ENCODE data around the gene CBX2.

CBX2 gene

GRCh38 chr17:79737922-79738578 is 39.9 kb upstream of the CBX2 start:
- no peak overlapping the region for H3K27ac ChIP-seq (ENCODE audit: low read length)
- no peaks in the 10 kb centered on the region for H3K9me3 ChIP-seq (ENCODE audit: insufficient read depth, low read length, severe bottlenecking)
- no peak overlapping the region for H3K4me3 ChIP-seq (ENCODE audit: low read depth in 1 of 2, low read length in 2 of 2)
- TF ChIP-seq CTCF (IDR thresholded peaks at IDR 0.05; ENCODE audit: borderline replicate concordance, extremely low read depth, low read length, poor library complexity, severe bottlenecking) (no peak), EZH2 (IDR thresholded peaks at IDR 0.05; ENCODE audit: borderline replicate concordance, low read depth, low read length, severe bottlenecking) (no peak)
- H3K4me2 ChIP-seq (ENCODE audit: insufficient read depth, low read length) = no peak overlapping the region
- no peaks in the 10 kb centered on the region for H3K79me2 ChIP-seq (ENCODE audit: insufficient read depth, low read length)
- H4K20me1 ChIP-seq (ENCODE audit: insufficient read depth, low read length) = 0 out of 2 replicates have a peak, but pooled peaks cover 2% of the 10 kb centered on the region
- H3K36me3 ChIP-seq (ENCODE audit: insufficient read depth, low read length) = no peaks in the 10 kb centered on the region
- H3K9ac ChIP-seq (ENCODE audit: low read depth, low read length) = no peak overlapping the region
- no peak for ATAC-seq (ENCODE audit: insufficient read depth, low read depth)
- H2AFZ ChIP-seq (ENCODE audit: low read depth, low read length) = no peak overlapping the region
- peaks cover 25% of the 10 kb centered on the region for H3K27me3 ChIP-seq (ENCODE audit: insufficient read depth, low read length, poor library complexity)
- peaks cover 13% of the 10 kb centered on the region for H3K4me1 ChIP-seq (ENCODE audit: insufficient read depth, low read length)
- DNase-seq = no peak

GRCh38 chr17:79738643-79739042 is 39.3 kb upstream of the CBX2 start:
- DNase-seq (no peak), ATAC-seq (ENCODE audit: insufficient read depth, low read depth) (no peak)
- Histone ChIP-seq H3K79me2 (ENCODE audit: insufficient read depth, low read length) (no peaks in the 10 kb centered on the region), H3K9me3 (ENCODE audit: insufficient read depth, low read length, severe bottlenecking) (no peaks in the 10 kb centered on the region), H3K4me1 (ENCODE audit: insufficient read depth, low read length) (peaks cover 13% of the 10 kb centered on the region), H3K9ac (ENCODE audit: low read depth, low read length) (no peak overlapping the region), H3K27me3 (ENCODE audit: insufficient read depth, low read length, poor library complexity) (peaks cover 25% of the 10 kb centered on the region), H3K27ac (ENCODE audit: low read length) (no peak overlapping the region), H3K4me3 (ENCODE audit: low read depth in 1 of 2, low read length in 2 of 2) (no peak overlapping the region), H2AFZ (ENCODE audit: low read depth, low read length) (no peak overlapping the region), H3K36me3 (ENCODE audit: insufficient read depth, low read length) (no peaks in the 10 kb centered on the region), H3K4me2 (ENCODE audit: insufficient read depth, low read length) (no peak overlapping the region), H4K20me1 (ENCODE audit: insufficient read depth, low read length) (no peaks in the 10 kb centered on the region)
- TF ChIP-seq EZH2 (IDR thresholded peaks at IDR 0.05; ENCODE audit: borderline replicate concordance, low read depth, low read length, severe bottlenecking) (no peak), CTCF (IDR thresholded peaks at IDR 0.05; ENCODE audit: borderline replicate concordance, extremely low read depth, low read length, poor library complexity, severe bottlenecking) (no peak)

- Histone ChIP-seq H3K4me3 (ENCODE audit: low read depth in 1 of 2, low read length in 2 of 2) (no peak overlapping the region), H3K27ac (ENCODE audit: low read length) (no peak overlapping the region), H3K4me2 (ENCODE audit: insufficient read depth, low read length) (no peak overlapping the region), H3K79me2 (ENCODE audit: insufficient read depth, low read length) (no peaks in the 10 kb centered on the region), H3K4me1 (ENCODE audit: insufficient read depth, low read length) (peaks cover 13% of the 10 kb centered on the region), H4K20me1 (ENCODE audit: insufficient read depth, low read length) (no peaks in the 10 kb centered on the region), H3K36me3 (ENCODE audit: insufficient read depth, low read length) (no peaks in the 10 kb centered on the region), H2AFZ (ENCODE audit: low read depth, low read length) (no peak overlapping the region), H3K27me3 (ENCODE audit: insufficient read depth, low read length, poor library complexity) (peaks cover 25% of the 10 kb centered on the region), H3K9ac (ENCODE audit: low read depth, low read length) (no peak overlapping the region), H3K9me3 (ENCODE audit: insufficient read depth, low read length, severe bottlenecking) (no peaks in the 10 kb centered on the region)
- no peak for TF ChIP-seq CTCF (IDR thresholded peaks at IDR 0.05; ENCODE audit: borderline replicate concordance, extremely low read depth, low read length, poor library complexity, severe bottlenecking)
- TF ChIP-seq EZH2 (IDR thresholded peaks at IDR 0.05; ENCODE audit: borderline replicate concordance, low read depth, low read length, severe bottlenecking) = peak; percentile 50
- DNase-seq = no peak
- ATAC-seq (ENCODE audit: insufficient read depth, low read depth) = no peak
These were observed 38.5 kb upstream of the CBX2 start for GRCh38 chr17:79739148-79740062.

Data from DND-41 (cell line).